CD4-positive, alpha-beta T cell treated with Interleukin-15 for 4 hours (primary cell): ENCODE results near the gene HIPK2.

ENCODE experiments used
- DNase-seq: peaks from one replicate; pipeline ENCODE4 v3.0.0-alpha.2; 2020; ENCODE audit warnings: low spot score

Gene HIPK2

DNA sequence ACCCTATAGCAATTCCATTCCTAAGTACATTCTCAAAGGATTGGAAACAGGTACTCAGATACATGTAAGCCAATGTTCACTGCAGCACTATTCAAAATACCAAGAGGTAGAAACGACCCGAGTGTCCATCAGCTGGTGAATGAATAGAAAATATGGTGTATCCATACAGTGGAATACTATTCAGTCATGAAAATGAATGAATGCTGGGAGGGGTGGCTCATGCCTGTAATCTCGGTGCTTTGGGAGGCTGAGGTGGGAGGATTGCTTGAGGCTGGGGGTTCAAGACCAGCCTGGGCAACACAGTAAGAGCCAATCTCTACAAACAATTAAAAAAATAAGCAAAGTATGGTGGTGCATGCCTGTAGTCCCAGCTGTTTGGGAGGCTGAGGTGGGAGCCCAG, 191.5 kb downstream of the HIPK2 start:
- no peak for DNase-seq

GRCh38 chr7:139585042-139585441, 192.8 kb downstream of the HIPK2 start:
- no peak for DNase-seq

DNA sequence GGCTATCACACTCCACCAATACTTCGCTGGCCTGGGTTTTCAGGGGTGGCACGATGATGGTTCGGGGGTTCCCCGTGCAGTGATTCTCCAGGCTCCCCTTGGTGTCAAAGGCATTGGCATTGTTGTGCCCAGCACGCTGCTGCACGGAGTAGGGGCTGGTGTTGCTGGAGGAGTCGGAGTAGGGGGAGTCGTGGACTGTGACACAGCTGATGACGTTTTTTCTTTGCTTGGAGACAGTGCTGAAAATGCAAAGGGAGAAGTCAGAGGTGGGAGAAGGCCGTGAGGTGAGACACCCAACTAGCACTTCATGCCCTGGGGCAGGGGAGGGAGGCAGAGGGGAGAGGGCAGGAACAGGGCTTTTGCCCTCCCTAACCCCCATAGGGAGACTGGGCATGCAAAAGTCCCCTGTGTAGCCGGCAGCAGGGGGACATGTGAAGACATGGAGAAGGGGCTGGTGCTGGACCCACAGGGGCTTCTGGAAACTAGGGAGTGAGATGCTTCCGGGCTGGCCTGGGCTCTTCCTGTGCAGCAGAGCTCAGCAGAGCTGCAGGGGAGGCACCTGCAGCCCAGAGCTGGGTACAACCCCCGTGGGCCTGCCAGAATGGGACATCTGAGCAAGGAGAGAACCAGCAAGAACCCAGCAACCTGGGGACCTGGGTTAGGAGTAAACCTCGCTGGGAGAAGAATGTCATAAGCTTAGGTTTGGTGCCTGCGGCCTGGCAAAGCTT, 193.8 kb downstream of the HIPK2 start:
- no peak for DNase-seq

- DNase-seq: no peak
Observed at GRCh38 chr7:139582671-139583155, 195.1 kb downstream of the HIPK2 start.

DNA sequence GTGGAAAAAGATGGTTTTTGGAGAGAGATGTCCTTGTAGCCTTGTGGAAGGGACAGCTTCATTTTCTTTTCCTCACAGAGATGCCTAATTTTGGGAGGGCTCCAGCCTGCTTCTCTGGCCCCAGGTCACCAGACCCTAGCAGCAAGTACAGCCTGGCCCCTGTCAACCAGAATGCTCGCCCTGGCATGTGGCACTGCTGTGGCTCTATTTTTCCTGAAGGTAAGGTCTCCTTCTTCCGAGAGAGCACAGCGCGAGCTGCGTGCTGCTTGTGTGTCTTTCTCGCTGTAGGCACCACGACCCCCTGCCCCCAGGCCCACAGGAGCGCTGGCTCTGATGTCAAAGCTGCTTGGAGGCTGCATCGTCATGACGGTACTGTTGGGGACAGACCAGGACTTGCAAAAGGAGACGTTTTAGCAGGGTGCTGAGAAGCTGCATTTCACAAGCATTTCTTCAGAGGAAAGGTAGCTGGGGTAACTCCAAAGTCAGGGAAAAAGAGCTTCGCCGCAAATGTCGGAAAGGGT, 195.6 kb downstream of the HIPK2 start:
- DNase-seq: no peak

GRCh38 chr7:139580435-139580834, 197.4 kb downstream of the HIPK2 start:
- no peak for DNase-seq

DNA sequence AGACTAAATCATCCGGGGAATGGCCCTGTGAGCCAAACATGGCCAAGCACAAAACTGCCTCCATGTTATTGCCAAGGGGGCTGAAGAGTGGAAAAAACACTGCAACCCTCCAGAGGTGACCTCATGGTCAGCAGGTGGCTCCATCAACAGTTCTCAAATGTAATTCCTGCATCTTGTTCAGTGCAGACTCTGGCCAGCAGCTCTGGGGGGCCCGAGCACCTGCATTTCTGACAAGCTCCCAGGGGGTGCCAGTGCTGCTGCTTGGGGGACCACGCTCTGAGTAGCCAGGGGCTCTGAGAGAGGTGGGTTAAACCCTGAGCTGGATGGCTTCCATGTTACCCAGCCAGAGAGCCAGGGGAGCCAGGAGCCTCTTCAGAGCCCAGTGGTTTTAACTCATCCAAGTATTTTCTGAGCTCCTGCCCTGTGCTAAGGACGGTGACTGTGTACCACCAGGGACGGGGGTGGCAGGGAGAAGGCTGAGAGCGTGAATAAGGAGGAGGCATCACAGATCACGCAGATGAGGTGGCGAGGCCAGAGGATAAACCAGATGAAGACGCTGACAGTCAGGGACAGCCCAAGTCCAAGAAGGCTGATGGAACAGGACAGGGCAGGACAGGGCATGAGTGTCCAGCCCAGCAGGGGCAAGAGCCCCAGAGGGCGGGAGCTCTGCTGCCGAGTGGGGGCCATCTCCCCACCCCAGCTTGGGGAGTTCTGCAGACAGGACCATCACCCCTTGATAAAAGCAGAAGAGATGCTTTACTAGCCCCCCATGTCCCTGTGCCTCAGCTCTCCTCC, 201.4 kb downstream of the HIPK2 start:
- no peak for DNase-seq

GRCh38 chr7:139575338-139575680, 202.5 kb downstream of the HIPK2 start:
- DNase-seq: no peak

DNA sequence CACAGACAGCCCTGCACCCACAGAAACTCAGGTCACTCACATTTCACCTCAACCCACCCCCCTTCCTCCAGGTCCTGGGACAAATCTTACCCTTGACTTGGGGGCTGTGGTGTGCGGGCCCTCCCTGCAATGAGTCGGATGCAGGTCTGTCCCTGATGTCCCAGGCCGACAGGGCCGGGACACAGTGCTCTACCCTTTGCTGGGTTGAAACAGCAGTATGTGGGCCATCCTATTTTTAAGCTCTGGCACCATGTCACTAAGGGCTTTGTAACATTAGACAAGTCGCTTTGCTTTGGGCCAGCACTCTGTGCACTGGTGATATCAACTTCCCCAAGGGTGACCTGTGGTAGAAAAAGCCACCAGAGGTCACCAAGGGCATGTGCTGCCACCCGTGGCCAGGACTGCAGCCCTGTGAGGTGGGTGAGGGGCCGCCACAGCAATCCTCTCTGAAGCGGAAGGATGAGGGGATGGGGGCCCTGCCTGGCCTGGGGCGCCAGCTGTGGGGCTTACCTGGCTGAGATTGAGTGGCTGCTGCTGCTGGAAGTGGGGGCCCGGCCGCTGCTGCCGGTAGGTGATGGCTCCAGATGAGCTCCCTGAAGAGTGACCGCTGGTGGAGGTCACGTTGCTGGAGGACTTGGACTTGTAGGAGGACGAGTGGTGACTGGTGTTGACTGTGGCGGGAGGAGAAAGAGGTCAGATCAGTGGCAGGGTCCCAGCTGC, 203.0 kb downstream of the HIPK2 start:
- no peak for DNase-seq

DNA sequence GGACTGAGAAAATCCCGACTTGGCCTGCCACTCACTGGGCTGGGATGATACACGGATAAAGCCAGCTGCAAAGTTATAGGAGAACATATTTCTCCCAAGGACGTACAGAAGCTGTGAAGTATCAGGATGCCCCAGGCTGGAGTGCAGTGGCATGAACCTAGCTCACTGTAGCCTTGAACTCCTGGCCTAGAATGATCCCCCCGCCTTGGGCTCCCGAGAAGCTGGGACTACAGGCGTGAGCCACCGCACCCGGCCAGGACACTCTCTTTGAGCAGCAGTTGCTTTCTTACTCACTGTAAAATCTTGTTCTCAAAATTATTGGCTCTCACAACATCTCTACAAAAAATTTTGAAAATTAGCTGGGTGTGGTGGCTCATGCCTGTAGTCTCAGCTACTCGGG, 203.9 kb downstream of the HIPK2 start:
- no peak for DNase-seq

DNA sequence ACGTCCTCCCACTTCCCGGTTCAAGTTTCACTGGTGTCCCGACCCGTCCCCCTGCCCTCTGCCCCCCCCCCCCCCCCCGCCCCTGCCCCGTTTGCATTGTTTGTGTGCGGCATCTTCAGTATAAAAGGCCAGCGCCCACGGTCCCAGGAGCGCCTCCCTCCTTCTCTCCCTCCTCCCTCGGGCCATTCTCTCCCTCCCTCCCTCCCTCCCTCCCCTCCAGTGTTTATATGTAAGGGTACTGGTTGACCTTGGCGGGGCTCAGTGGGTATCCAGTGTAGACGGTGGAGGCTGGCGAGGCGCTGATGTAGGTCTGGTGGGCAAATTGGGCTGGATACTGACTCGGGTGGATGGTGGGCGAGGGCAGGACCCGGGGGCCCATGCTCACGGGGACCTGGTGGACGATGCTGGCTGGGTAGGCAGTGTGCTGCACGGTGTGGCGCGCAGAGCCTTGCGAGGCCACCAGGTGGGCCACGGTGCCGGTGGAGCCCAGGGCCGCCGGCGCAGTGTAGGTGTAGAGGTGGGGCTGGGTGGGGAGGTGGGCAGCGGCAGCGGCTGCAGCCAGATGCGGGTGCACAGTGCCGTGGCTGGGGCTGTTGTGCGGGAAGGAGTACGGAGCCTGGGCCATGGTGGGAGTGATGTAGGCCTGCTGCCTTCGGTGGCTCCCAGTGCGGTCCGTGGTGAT, 205.0 kb downstream of the HIPK2 start:
- DNase-seq: no peak

- no peak for DNase-seq
Observed at GRCh38 chr7:139572071-139572470, 205.7 kb downstream of the HIPK2 start.

DNA sequence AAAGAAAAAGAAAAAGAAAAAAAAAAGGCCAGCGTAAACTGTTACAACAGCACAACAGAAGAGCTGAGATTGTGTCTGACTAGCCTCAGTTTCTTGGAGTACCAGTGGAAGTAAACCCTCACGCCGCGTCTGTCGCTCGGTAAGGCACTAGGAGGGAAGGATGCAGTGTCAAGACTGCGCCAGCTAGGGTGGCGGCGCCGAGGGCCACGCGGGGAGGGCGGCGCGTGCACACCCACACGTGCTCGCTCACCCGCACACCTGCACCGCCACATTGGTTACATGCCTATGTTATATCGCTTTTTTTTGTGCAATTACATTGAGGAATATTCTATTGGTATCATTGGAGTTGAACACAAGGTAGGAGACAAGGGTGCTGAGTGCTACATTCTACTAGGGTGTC, 206.1 kb downstream of the HIPK2 start:
- no peak for DNase-seq

DNA sequence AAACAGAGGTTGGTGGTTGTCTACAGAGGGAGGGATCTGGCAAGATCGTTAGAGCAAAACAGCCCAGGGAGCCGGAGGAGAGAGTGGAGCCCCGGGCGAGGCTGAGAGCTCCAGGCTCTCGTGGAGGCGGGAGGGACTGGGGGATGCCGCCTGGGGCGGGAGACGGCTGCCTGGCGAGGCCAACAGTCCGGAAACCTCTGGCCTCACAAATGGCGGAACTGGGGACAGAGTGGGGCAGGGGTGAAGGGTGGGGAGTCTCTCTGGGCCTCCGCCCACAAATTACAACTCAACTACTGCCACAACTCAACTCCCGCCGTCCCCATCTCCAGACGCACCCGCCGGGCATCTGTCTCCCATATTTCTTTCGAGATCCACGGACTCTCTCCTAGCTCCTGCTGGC, 206.6 kb downstream of the HIPK2 start:
- no peak for DNase-seq

- no peak for DNase-seq
Observed at GRCh38 chr7:139570626-139571025, 207.2 kb downstream of the HIPK2 start.

DNA sequence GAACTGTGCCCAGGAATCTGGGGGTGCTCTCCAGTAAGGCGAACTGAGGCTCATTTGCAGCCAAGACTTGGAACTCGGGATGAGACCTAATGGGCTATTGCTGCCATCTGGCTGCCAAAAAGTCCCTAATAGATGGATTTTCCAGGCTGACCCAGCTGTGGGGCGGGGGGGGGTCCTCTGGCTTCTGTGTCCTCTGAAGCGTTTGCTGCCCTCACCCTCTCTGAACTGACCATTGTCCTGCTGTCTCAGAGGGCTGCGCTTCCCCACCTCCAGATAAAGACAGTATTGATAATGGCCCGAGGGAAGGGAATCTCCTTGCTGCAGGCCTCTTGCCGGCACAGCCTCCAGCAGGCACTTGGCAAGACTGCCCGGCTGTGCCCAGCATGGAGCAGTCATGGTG, 207.7 kb downstream of the HIPK2 start:
- DNase-seq: no peak

GRCh38 chr7:139568813-139569490, 208.8 kb downstream of the HIPK2 start:
- no peak for DNase-seq

DNA sequence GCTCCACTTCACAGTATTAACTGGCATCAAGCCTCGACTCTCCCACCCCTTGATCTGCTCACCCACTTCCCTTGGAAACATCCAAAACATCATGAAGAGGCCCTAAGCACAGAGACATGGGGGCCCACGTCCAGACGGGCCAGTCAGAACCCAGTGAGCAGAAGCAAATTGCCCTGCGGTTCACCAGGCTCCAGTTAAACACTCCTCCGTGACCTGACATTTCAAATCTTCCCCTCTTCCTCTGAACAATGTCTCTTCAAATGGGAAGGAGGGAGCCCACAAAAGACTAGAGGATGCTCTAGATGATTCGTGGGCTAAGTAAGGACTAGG, 209.5 kb downstream of the HIPK2 start:
- no peak for DNase-seq

DNA sequence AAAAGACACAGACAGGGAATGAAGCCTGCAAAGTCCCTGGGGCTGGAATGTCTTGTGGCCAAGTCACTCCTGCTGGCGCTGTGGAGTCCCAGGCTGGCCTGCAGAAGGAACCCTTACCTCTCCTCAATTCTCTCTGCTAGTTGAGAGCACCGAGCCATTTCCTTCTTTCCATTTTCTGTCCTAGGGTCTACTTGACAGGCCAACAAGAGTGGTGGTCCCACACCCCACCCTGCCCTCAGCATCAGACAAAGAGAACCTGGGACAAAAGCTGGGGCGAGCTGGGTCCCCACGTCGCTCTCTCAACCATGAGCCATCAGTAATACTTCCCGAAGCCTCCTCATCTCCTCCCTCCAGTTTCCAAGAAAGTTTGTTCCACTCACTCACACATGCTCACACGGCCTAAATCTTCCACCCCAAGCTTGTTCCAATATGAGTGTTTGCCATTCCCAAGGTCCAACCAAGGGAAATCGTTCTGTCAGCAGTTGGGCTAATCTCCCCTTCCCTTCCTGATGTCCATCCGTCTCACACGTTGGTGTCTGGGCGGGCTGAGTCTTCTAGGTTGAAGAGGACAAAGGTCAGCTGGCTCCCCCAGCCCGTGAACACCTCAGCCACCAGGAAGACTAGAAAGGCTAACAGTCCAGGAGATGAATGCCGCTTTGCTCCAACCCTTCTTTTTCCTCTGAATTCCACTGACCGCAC, 210.0 kb downstream of the HIPK2 start:
- no peak for DNase-seq

GRCh38 chr7:139566736-139567646, 210.8 kb downstream of the HIPK2 start:
- no peak for DNase-seq
